Neural progenitor cell (in vitro differentiated cells): ENCODE measurements around the gene HEY2. TPM values are rescaled to one million over a fixed set of nuclear protein-coding genes. Genes with fewer than 3 reads are reported as not detected.
A peak's percentile ranks its signal among the peaks of the same experiment; 100 is the strongest.

Source experiments
- DNase-seq: peaks from one replicate; pipeline ENCODE4 v3.0.0-alpha.2; 2016; ENCODE audit warnings: low spot score
- H2AFZ ChIP-seq: fragments of 200-600 bp; sonication (generic); replicated peaks from 2 replicates; pipeline ENCODE4 v1.6.1; 2016; ENCODE audit warnings: antibody characterized with exemption
- H3F3A ChIP-seq: fragments of 200-600 bp; sonication (generic); 2 replicates; pipeline ENCODE4 v1.6.1; 2016; ENCODE audit warnings: antibody characterized with exemption, low read depth
- H3K27ac ChIP-seq: fragments of 200-600 bp; sonication (generic); 2 replicates; pipeline ENCODE4 v1.5.1; 2016; ENCODE audit warnings: mild to moderate bottlenecking
- H3K27me3 ChIP-seq: fragments of 200-600 bp; sonication (generic); 2 replicates; pipeline ENCODE4 v1.6.1; 2016; ENCODE audit warnings: mild to moderate bottlenecking, moderate library complexity
- H3K36me3 ChIP-seq: fragments of 200-600 bp; sonication (generic); 2 replicates; pipeline ENCODE4 v1.5.1; 2016
- H3K4me1 ChIP-seq: fragments of 200-600 bp; sonication (generic); 2 replicates; pipeline ENCODE4 v1.6.1; 2016; ENCODE audit warnings: mixed run types
- H3K4me2 ChIP-seq: fragments of 200-600 bp; sonication (generic); 2 replicates; pipeline ENCODE4 v1.6.1; 2016
- H3K4me3 ChIP-seq: fragments of 200-600 bp; sonication (generic); 2 replicates; pipeline ENCODE4 v1.5.1; 2016
- H3K79me2 ChIP-seq: fragments of 200-600 bp; sonication (generic); 2 replicates; pipeline ENCODE4 v1.6.1; 2016; ENCODE audit warnings: low read depth
- H3K9ac ChIP-seq: fragments of 200-600 bp; sonication (generic); 2 replicates; pipeline ENCODE4 v1.6.1; 2016
- H3K9me3 ChIP-seq: fragments of 200-600 bp; sonication (generic); 2 replicates; pipeline ENCODE4 v1.5.1; 2016; ENCODE audit warnings: low read depth
- H4K20me1 ChIP-seq: fragments of 200-600 bp; sonication (generic); 2 replicates; pipeline ENCODE4 v1.6.1; 2016; ENCODE audit warnings: low read depth
- H3K27ac Mint-ChIP-seq: 3 replicates; pipeline ENCODE4 v1.8.0; 2021; ENCODE audit warnings: mixed read lengths
- H3K27me3 Mint-ChIP-seq: 2 replicates; pipeline ENCODE4 v1.8.0; 2022; ENCODE audit warnings: low read depth, mild to moderate bottlenecking, inconsistent platforms, moderate library complexity, mixed read lengths; ENCODE audit not compliant: insufficient read depth
- H3K36me3 Mint-ChIP-seq: 3 replicates; pipeline ENCODE4 v1.8.0; 2021; ENCODE audit warnings: mixed read lengths
- H3K4me1 Mint-ChIP-seq: 3 replicates; pipeline ENCODE4 v1.8.0; 2021; ENCODE audit warnings: mixed read lengths
- H3K4me3 Mint-ChIP-seq: 3 replicates; pipeline ENCODE4 v1.8.0; 2021; ENCODE audit warnings: mild to moderate bottlenecking, moderate library complexity, mixed read lengths
- H3K9me3 Mint-ChIP-seq: 3 replicates; pipeline ENCODE4 v1.8.0; 2020; ENCODE audit warnings: mixed read lengths
- EZH2 ChIP-seq: fragments of 200-600 bp; sonication (generic); IDR thresholded peaks from 2 replicates; pipeline ENCODE4 v1.6.1; 2017; ENCODE audit warnings: antibody characterized with exemption, mild to moderate bottlenecking, moderate library complexity
- EZH2phosphoT487 ChIP-seq: fragments of 200-600 bp; sonication (generic); IDR thresholded peaks from 2 replicates; pipeline ENCODE4 v1.6.1; 2017; ENCODE audit warnings: antibody characterized with exemption
- total RNA-seq: library from RNA; depleted of rRNA; stranded (reverse); fragments of >200 nt; gene quantifications from 2 replicates; pipeline ENCODE4 v1.2.3, GENCODE V29; 2015; ENCODE audit warnings: low replicate concordance
- TF ChIP-seq, protein P1 (sequence below): fragments of 200-600 bp; sonication (generic); IDR thresholded peaks from 2 replicates; pipeline ENCODE4 v1.5.1; 2017; ENCODE audit warnings: antibody characterized with exemption, mild to moderate bottlenecking

HEY2 gene
- total RNA-seq, 1 donor from 2014 or later = 1.1 TPM

- H3K4me1 ChIP-seq = peaks cover 30% of the 10 kb centered on the region
- H2AFZ ChIP-seq = peak overlapping the region; percentile 77
- Mint-ChIP-seq H3K9me3 (no peaks in the 10 kb centered on the region), H3K4me3 (peak overlapping the region; percentile 89), H3K4me1 (peaks cover 38% of the 10 kb centered on the region), H3K27ac (no peak overlapping the region), H3K36me3 (no peaks in the 10 kb centered on the region), H3K27me3 (peaks cover 53% of the 10 kb centered on the region)
- H3K27ac ChIP-seq = no peak overlapping the region
- H3K4me3 ChIP-seq = peak overlapping the region; percentile 80
- no peaks in the 10 kb centered on the region for H3K36me3 ChIP-seq
- H3K4me2 ChIP-seq = peak overlapping the region; percentile 83
- peak; percentile 65 for DNase-seq
- H3F3A ChIP-seq = peaks cover 33% of the 10 kb centered on the region
- H3K79me2 ChIP-seq = no peaks in the 10 kb centered on the region
- TF ChIP-seq EZH2phosphoT487 (peak; percentile 76), EZH2 (peak; percentile 88)
- TF ChIP-seq, protein P1, sequence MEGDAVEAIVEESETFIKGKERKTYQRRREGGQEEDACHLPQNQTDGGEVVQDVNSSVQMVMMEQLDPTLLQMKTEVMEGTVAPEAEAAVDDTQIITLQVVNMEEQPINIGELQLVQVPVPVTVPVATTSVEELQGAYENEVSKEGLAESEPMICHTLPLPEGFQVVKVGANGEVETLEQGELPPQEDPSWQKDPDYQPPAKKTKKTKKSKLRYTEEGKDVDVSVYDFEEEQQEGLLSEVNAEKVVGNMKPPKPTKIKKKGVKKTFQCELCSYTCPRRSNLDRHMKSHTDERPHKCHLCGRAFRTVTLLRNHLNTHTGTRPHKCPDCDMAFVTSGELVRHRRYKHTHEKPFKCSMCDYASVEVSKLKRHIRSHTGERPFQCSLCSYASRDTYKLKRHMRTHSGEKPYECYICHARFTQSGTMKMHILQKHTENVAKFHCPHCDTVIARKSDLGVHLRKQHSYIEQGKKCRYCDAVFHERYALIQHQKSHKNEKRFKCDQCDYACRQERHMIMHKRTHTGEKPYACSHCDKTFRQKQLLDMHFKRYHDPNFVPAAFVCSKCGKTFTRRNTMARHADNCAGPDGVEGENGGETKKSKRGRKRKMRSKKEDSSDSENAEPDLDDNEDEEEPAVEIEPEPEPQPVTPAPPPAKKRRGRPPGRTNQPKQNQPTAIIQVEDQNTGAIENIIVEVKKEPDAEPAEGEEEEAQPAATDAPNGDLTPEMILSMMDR = no peak
- H3K9ac ChIP-seq = no peak overlapping the region
- peaks cover 96% of the 10 kb centered on the region for H3K27me3 ChIP-seq
- H4K20me1 ChIP-seq = peaks cover 20% of the 10 kb centered on the region
- no peaks in the 10 kb centered on the region for H3K9me3 ChIP-seq
Measured at GRCh38 chr6:125747589-125748405, 1.6 kb upstream of the HEY2 start.

DNA sequence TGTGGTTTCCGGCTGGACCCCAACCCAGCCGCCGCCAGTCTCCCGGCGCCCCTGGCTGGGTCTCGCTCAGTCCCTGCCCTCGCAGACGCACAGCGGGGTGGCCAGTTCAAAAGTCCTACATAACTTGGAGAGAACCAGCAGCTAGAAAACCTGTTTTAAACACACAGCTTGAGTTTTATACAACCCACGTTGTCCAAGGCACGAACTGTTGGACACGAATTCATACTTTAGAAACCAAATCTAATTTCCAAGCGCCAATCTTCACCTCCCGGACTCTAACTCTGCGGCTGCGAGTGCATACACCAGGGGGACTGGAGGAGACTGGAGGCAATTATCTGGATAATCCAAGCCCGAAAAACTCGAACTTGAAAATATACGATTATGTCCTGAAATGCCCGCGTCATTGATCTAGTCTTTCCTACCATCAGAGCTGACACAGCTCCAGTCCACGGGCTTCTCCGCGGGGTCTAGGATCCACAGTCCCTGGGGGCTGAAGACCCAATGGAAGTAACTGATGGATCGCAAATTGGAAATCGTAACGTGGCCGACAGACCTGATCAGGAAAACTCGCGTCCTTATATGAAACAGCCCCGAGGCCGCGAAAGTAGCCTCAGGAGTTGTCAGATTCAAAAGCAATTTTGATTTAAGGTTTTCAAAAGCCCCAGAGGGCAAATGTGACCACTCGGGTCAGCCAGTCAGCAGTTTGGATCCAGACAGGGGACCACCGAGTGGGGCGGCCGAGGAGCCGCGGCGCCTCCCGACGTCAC, 843 bp upstream of the HEY2 start:
- H3K9me3 Mint-ChIP-seq = no peaks in the 10 kb centered on the region
- H3K36me3 ChIP-seq = no peaks in the 10 kb centered on the region
- H3F3A ChIP-seq = peaks cover 33% of the 10 kb centered on the region
- peak; percentile 69 for DNase-seq
- peak overlapping the region; percentile 83 for H3K4me2 ChIP-seq
- TF ChIP-seq, protein P1 = peak; percentile 14
- TF ChIP-seq EZH2phosphoT487 = no peak
- peaks cover 50% of the 10 kb centered on the region for H3K27me3 Mint-ChIP-seq
- H3K4me1 Mint-ChIP-seq = peaks cover 42% of the 10 kb centered on the region
- H3K27ac Mint-ChIP-seq = no peak overlapping the region
- peak overlapping the region; percentile 89 for H3K4me3 Mint-ChIP-seq
- H3K4me1 ChIP-seq = peaks cover 30% of the 10 kb centered on the region
- no peaks in the 10 kb centered on the region for H3K36me3 Mint-ChIP-seq
- no peak overlapping the region for H3K9ac ChIP-seq
- H3K4me3 ChIP-seq = peak overlapping the region; percentile 80
- peak overlapping the region; percentile 77 for H2AFZ ChIP-seq
- no peak overlapping the region for H3K27ac ChIP-seq
- no peaks in the 10 kb centered on the region for H3K9me3 ChIP-seq
- H3K27me3 ChIP-seq = peaks cover 96% of the 10 kb centered on the region
- peaks cover 20% of the 10 kb centered on the region for H4K20me1 ChIP-seq
- no peaks in the 10 kb centered on the region for H3K79me2 ChIP-seq

DNA sequence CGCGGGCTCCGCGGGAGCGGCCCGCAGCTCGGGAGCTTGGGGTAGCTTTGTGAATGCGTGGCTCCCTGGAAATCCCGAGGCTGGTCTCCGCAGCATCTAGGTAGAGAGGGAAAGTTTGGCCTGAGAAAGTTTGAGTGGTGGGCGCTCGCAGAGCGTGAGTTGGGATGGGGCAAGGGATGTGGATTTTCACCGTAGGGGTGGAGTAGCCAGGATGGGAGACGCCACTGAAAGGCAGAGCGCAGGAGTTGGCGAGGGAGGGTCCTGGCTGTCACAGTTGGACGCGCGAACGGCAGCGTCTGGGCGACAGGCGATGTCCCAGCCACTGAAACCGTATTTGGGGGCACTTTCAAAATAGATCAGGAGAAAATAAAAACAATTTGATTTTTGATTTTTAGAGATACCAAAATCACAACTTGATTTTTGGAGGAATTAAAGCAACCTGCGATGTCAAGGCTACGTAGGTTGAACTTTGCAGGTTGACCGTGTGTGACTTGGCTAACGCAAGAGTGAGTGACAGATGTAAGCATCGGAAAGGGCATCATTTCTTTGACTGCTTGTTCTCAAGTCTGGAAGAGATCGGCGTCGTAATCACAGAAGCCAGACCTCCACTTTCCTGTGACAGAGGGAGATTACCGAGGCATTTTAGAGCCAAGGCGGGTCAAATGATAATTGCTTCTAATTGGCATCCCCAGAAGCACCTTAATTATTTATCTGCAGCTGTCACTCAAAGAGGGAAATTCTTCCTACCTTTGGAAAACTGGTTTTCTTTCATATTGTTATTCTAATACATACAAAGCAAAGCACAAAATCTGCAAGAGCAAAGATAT, 646 bp downstream of the HEY2 start:
- Histone ChIP-seq H3K27ac (no peak overlapping the region), H3K27me3 (peaks cover 81% of the 10 kb centered on the region), H4K20me1 (peaks cover 20% of the 10 kb centered on the region), H3K9ac (no peak overlapping the region), H3F3A (peaks cover 28% of the 10 kb centered on the region), H3K36me3 (no peaks in the 10 kb centered on the region), H3K4me1 (peaks cover 30% of the 10 kb centered on the region), H3K4me2 (peak overlapping the region; percentile 83), H3K79me2 (no peaks in the 10 kb centered on the region), H2AFZ (peak overlapping the region; percentile 99), H3K9me3 (no peaks in the 10 kb centered on the region), H3K4me3 (peak overlapping the region; percentile 80)
- no peak overlapping the region for H3K27ac Mint-ChIP-seq
- H3K9me3 Mint-ChIP-seq = no peaks in the 10 kb centered on the region
- peak; percentile 53 for DNase-seq
- TF ChIP-seq, protein P1 = no peak
- TF ChIP-seq EZH2phosphoT487 (no peak), EZH2 (no peak)
- H3K36me3 Mint-ChIP-seq = no peaks in the 10 kb centered on the region
- peak overlapping the region; percentile 95 for H3K4me3 Mint-ChIP-seq
- H3K27me3 Mint-ChIP-seq = peaks cover 44% of the 10 kb centered on the region
- H3K4me1 Mint-ChIP-seq = peaks cover 50% of the 10 kb centered on the region
